Parathyroid adenoma (tissue), 2 donors: Measurements from ENCODE around the gene TCHHL1.

Experiments
- H2AFZ ChIP-seq: fragments of 300-600 bp; sonication (generic); one replicate; pipeline ENCODE4 v1.7.0; 2017; ENCODE audit warnings: antibody characterized with exemption, mild to moderate bottlenecking
- H3K27ac ChIP-seq: fragments of 300-600 bp; sonication (generic); one replicate; pipeline ENCODE4 v1.7.0; 2017
- H3K27me3 ChIP-seq: fragments of 300-600 bp; sonication (generic); one replicate; pipeline ENCODE4 v1.7.0; 2017; ENCODE audit warnings: low read length; ENCODE audit not compliant: control insufficient read depth, insufficient read depth
- H3K36me3 ChIP-seq: fragments of 300-600 bp; sonication (generic); one replicate; pipeline ENCODE4 v1.7.0; 2017; ENCODE audit warnings: low read length; ENCODE audit not compliant: control insufficient read depth, insufficient read depth
- H3K4me1 ChIP-seq: fragments of 300-600 bp; sonication (generic); one replicate; pipeline ENCODE4 v1.7.0; 2017; ENCODE audit warnings: control low read depth
- H3K4me2 ChIP-seq: fragments of 300-600 bp; sonication (generic); one replicate; pipeline ENCODE4 v1.7.0; 2017; ENCODE audit warnings: low read length
- H3K4me3 ChIP-seq: fragments of 300-600 bp; sonication (generic); one replicate; pipeline ENCODE4 v1.7.0; 2017; ENCODE audit warnings: low read depth, low read length
- H3K79me2 ChIP-seq: fragments of 300-600 bp; sonication (generic); one replicate; pipeline ENCODE4 v1.7.0; 2017; ENCODE audit warnings: control low read depth
- H3K9ac ChIP-seq: fragments of 300-600 bp; sonication (generic); one replicate; pipeline ENCODE4 v1.7.0; 2017; ENCODE audit warnings: mild to moderate bottlenecking
- H3K9me3 ChIP-seq: fragments of 300-600 bp; sonication (generic); one replicate; pipeline ENCODE4 v1.7.0; 2017; ENCODE audit warnings: low read length; ENCODE audit not compliant: control insufficient read depth
- CTCF ChIP-seq: fragments of 300-600 bp; sonication (generic); IDR thresholded peaks from one replicate; pipeline ENCODE4 v1.7.0; 2017; ENCODE audit warnings: antibody characterized with exemption, mild to moderate bottlenecking
- donor health status: primary hyperparathyroidism.

Gene TCHHL1

DNA sequence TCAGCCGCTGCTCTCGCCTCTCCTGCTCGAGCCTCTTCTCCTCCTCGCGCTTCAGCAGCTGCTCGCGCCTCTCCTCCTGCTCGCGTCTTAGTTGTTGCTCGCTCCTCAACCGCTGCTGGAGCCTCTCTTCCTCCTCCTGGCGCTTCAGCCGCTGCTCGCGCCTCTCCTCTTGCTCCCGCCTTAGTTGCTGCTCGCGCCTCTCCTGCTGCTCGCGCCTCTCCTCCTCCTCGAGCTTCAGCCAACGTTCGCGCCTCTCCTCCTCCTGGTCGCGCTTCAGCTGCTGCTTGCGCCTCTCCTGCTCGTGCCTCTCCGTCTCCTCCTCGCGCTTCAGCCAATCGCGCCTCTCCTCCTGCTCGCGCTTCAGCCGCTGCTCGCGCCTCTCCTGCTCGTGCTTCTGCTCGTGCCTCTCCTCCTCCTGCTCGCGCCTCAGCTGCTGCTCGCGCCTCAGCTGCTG lies 22.7 kb upstream of the TCHHL1 start:
- peak overlapping the region; percentile 64 for H2AFZ ChIP-seq
- peaks cover 11% of the 10 kb centered on the region for H3K27me3 ChIP-seq
- H3K4me3 ChIP-seq: peak overlapping the region; percentile 49
- no peaks in the 10 kb centered on the region for H3K79me2 ChIP-seq
- no peaks in the 10 kb centered on the region for H3K36me3 ChIP-seq
- TF ChIP-seq CTCF: no peak
- H3K27ac ChIP-seq: no peak overlapping the region
- no peaks in the 10 kb centered on the region for H3K9me3 ChIP-seq
- H3K4me2 ChIP-seq: peak overlapping the region; percentile 83
- no peak overlapping the region for H3K9ac ChIP-seq
- H3K4me1 ChIP-seq: no peaks in the 10 kb centered on the region

- no peaks in the 10 kb centered on the region for H3K9me3 ChIP-seq
- H2AFZ ChIP-seq: peak overlapping the region; percentile 64
- TF ChIP-seq CTCF: no peak
- peaks cover 11% of the 10 kb centered on the region for H3K27me3 ChIP-seq
- H3K9ac ChIP-seq: no peak overlapping the region
- H3K4me3 ChIP-seq: peak overlapping the region; percentile 49
- H3K4me1 ChIP-seq: no peaks in the 10 kb centered on the region
- no peaks in the 10 kb centered on the region for H3K36me3 ChIP-seq
- no peak overlapping the region for H3K27ac ChIP-seq
- peak overlapping the region; percentile 83 for H3K4me2 ChIP-seq
- no peaks in the 10 kb centered on the region for H3K79me2 ChIP-seq
These were observed 22.1 kb upstream of the TCHHL1 start for GRCh38 chr1:152110860-152111514.

GRCh38 chr1:152110365-152110859 lies 21.5 kb upstream of the TCHHL1 start:
- Histone ChIP-seq H3K79me2 (no peaks in the 10 kb centered on the region), H3K27me3 (peaks cover 11% of the 10 kb centered on the region), H3K9ac (no peak overlapping the region), H3K27ac (no peak overlapping the region), H3K4me3 (peak overlapping the region; percentile 49), H3K36me3 (no peaks in the 10 kb centered on the region), H3K4me1 (no peaks in the 10 kb centered on the region), H3K4me2 (peak overlapping the region; percentile 83), H3K9me3 (no peaks in the 10 kb centered on the region), H2AFZ (peak overlapping the region; percentile 64)
- no peak for TF ChIP-seq CTCF

- peak overlapping the region; percentile 83 for H3K4me2 ChIP-seq
- H3K27ac ChIP-seq: no peak overlapping the region
- H2AFZ ChIP-seq: peak overlapping the region; percentile 64
- H3K9ac ChIP-seq: no peak overlapping the region
- TF ChIP-seq CTCF: no peak
- H3K27me3 ChIP-seq: peaks cover 11% of the 10 kb centered on the region
- no peaks in the 10 kb centered on the region for H3K79me2 ChIP-seq
- no peaks in the 10 kb centered on the region for H3K4me1 ChIP-seq
- peak overlapping the region; percentile 49 for H3K4me3 ChIP-seq
- no peaks in the 10 kb centered on the region for H3K9me3 ChIP-seq
- no peaks in the 10 kb centered on the region for H3K36me3 ChIP-seq
These were observed 21.1 kb upstream of the TCHHL1 start for GRCh38 chr1:152109998-152110294.
